GM13977 (cell line): Measurements from ENCODE around the gene TMEM131L.
"Not testable (repeated sequence)": the region's sequence is repeated elsewhere in the genome, so short reads cannot be mapped to it uniquely, and the experiment has no call there.

ENCODE experiments used
- DNase-seq: peaks from one replicate; pipeline ENCODE4 v3.0.0; 2012; ENCODE audit warnings: low spot score
- CTCF ChIP-seq: IDR thresholded peaks from 2 replicates; pipeline ENCODE4 v1.5.1; 2012; ENCODE audit warnings: mild to moderate bottlenecking, control low read depth; ENCODE audit not compliant: insufficient read depth; ENCODE audit errors: extremely low read depth, missing control alignments
- in situ Hi-C: fragments of 300-500 bp; cut with MboI; formaldehyde crosslinking; loops from one replicate; pipeline ENCODE4 v1.12.0; 2022; ENCODE audit warnings: low sequenced_read_pairs, low pct_unique_long_range_greater_than_20kb, mixed read lengths, inconsistent platforms; ENCODE audit not compliant: unreplicated experiment

TMEM131L gene

GRCh38 chr4:153661215-153661822, 195.2 kb downstream of the TMEM131L start:
- TF ChIP-seq CTCF = no peak
- DNase-seq = no peak
- in situ Hi-C loops = no loop called here

- TF ChIP-seq CTCF = no peak
- in situ Hi-C loops = no loop called here
- no peak for DNase-seq
Observed at GRCh38 chr4:153661908-153662307, 195.7 kb downstream of the TMEM131L start.

GRCh38 chr4:153663667-153664066, 197.5 kb downstream of the TMEM131L start:
- TF ChIP-seq CTCF = no peak
- in situ Hi-C loops = no loop called here

GRCh38 chr4:153666505-153666904, 200.3 kb downstream of the TMEM131L start:
- in situ Hi-C loops, DNase-seq: not testable (repeated sequence)

More at GRCh38 chr4:153663667-153664066, 197.5 kb downstream of the TMEM131L start:
- no peak for DNase-seq

GRCh38 chr4:153668647-153669046, 202.5 kb downstream of the TMEM131L start:
- no peak for DNase-seq
- no peak for TF ChIP-seq CTCF
- in situ Hi-C loops = no loop called here

- no peak for DNase-seq
- in situ Hi-C loops = no loop called here
Observed at GRCh38 chr4:153669838-153670237, 203.7 kb downstream of the TMEM131L start.

GRCh38 chr4:153676486-153676885, 210.3 kb downstream of the TMEM131L start:
- in situ Hi-C loops = no loop called here
- no peak for TF ChIP-seq CTCF
- no peak for DNase-seq

More at GRCh38 chr4:153669838-153670237, 203.7 kb downstream of the TMEM131L start:
- TF ChIP-seq CTCF = no peak
